CD1c-positive myeloid dendritic cell (primary cell): ENCODE results near the gene DMAC2.
"Not testable (repeated sequence)": the region's sequence is repeated elsewhere in the genome, so short reads cannot be mapped to it uniquely, and the experiment has no call there.

Source experiments
- DNase-seq: peaks from one replicate; pipeline ENCODE4 v3.0.0-alpha.2; 2016; ENCODE audit errors: extremely low spot score

DMAC2 gene

DNA sequence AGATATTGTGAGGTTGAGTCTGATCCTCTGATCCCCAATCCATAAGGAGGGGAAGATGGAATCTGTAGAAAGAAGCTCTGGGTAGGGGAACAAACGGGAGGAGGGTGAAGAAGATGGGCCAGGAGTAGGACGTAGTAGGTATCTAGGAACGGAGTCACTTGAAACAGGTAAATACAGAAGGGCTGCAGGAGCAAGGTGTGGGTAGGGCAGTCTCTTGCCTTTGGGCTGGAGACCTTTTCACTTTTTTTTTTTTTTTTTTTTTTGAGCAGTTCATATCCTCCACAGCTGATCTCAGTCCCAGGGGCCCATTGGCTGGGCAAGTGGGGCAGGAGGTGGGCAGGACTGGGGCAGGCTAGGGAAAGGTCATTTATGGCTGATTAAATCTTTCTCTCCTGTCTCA lies 40.6 kb downstream of the DMAC2 start:
- no peak for DNase-seq

DNA sequence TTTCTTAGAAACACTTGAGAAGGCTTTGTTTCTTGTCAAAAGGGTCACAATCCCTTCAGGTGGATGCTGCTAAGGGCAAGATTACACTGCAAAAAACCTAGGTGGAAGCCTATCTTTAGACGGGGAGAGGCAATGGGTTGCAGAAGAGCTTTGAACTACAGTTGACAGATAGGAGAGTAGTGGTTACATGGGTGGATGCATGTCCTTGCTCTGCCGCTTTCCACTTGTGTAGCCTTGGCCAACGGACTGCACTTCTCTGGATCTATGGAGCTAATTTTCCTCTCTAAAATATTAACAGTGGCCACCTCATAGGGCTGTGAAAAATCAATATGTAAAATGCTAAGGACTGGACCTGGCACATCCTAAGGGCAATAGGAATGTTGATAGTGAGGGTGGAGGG lies 41.1 kb downstream of the DMAC2 start:
- DNase-seq = no peak

DNA sequence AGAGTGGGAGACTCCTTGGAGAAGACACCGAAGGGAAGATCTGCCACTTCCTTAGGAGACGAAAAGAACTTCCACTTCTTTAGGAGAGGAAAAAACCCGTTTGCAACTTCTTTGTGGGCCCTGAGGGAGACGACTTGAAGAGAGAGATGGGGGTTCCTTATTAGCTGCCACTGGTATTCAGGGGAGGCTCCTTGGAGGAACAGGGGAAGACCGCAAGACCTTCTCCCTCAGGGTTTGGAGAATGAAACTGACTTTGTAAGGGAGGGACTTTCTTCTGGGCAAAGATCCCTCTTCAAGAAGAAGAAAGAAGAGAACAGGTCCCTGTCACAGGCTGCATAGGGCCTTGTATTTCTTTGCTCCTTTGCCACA lies 41.7 kb downstream of the DMAC2 start:
- DNase-seq = peak; percentile 35

DNA sequence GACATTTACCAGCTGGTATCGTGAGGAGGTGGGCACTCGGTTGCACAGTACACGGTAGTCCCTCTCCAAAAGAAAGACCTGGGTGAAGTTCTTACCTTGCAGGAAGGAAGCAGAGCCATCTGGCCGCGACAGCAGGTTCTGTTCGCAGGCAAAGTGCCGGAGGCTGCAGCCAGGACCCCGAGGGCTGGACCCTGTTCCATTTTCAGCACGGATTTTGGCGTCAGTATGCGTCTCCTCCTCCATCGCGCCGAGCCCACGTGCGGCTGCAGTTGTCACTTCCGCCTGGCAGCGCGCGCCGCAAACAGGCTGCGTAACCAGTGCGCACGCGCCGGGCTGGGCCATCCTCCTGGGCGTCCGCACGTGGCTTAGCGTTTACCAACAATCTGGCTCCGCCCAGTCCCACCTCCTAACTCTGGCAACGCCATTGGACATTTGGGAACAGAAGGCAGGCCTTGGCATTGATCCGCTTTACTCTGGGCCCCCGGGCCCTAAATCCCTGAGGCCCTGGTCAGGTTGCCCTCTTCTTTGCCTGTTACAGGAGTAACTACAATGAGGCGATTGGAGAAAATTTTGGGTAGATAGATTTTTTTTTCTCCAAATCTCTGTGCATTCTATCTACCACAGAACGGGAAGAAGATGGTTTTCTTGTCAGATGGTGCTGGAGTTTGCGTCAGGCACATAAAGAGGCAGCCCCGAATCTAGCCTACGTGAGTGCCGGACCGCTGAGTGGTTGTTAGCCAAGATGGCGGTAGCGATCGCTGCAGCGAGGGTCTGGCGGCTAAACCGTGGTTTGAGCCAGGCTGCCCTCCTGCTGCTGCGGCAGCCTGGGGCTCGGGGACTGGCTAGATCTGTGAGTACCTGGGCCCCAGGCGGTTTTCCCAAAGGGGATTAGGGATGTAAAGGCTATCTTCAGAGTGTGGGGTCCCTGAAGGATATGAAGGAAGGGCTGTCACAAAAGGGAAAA lies 42.3 kb downstream of the DMAC2 start, which contains the start of the genes BCKDHA and EXOSC5:
TSS of gene BCKDHA (plus strand) at position 733 of the 964 bp plus-strand sequence. CDS start at position 743, 10 bp downstream.
TSS of gene EXOSC5 (minus strand) at position 274 of the 964 bp plus-strand sequence. CDS start at position 243, 31 bp downstream.
- peak; percentile 100 for DNase-seq

DNA sequence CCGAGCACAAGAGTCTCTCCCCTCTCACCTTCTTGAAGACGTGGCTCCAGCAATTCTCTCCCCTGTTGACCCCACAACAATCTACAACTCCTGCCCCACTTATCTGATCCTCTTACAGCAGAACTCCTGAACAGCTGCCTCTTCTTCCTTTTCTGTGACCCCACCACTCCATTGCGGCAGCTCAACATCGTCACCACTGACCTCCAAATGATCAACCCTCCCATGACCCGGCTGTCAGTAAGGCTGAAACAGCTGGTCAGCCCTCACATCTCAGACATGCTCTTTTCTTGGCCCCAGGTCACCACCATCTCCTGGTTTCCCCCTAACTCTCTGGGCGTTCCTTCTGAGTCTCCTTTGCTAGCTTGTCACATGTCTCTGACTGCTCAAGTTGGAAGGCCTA lies 44.4 kb downstream of the DMAC2 start:
- no peak for DNase-seq

DNA sequence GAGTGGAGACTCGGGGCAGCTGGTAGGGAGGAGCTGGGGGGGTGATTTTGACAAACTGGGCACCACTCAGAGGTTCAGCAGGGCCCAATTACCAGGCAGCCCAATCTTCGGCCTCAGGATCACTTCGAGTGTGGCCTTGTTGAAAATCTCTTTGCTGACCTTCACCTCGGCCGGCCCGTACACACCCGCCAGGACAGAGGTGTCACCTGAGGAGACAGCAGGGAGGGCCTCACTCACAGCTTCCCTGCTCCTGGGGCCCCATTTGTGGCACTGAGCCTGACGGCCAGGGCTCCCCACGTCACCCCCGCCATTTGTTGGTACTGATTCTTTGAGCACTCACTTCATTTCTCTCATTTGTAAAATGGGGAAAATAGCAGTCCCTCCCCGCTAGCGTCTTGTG lies 46.9 kb downstream of the DMAC2 start:
- no peak for DNase-seq

DNA sequence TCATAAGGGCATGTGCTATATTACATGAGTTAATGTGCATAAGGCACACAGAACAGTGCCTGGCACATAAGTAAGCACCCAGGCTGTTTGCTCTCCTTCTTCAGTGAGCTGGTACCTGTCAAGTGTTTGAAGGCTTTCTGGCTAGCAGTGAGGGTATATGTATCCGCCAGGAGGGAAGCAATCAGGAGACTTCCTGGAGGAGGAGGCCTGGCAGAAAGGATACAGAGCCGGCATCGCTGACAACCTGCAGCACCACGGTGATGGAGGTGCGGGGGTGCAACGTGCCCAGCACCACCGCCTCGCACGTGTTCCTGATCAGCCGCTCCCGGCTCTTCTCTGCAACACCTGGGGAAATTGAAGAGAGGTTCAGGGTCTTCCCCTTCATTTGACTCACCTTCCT lies 48.1 kb downstream of the DMAC2 start:
- no peak for DNase-seq

DNA sequence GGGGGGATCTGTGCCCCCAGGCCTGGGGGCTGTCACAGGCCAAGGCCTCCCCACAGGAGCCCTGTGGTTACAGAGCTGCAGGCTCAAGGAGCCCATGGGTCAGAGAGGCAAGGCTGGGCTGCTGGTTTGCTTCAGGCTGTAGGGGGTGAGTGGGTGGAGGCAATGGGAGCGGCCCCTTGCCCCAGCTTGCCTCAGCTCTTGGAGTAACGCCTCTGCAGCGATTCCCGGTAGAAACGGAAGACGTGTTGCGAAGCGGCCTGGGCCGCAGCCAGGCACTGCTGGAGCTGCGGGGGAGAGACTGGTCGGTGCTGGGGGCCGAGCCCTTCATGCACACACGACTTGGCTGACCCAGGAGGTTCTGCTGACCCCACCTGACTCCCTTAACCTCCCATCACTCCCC lies 53.3 kb downstream of the DMAC2 start:
- no peak for DNase-seq

DNA sequence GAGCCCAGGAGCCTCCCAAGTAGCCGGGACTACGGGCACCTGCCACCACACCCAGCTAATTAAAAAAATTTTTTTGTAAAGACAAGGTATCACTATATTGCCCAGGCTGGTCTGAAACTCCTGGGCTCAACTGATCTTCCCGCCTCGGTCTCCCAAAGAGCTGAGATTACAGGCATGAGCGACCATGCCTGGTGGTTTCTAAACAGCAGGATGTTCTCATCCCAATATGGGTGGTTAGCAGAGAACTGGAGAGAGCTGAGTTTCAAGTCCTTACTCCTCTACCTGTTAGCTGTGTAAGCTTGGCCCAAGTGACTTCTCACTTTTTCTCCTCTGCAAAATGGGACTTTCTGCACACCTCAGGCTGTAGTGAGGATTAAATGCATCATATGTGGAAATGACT lies 55.4 kb downstream of the DMAC2 start:
- DNase-seq = no peak

DNA sequence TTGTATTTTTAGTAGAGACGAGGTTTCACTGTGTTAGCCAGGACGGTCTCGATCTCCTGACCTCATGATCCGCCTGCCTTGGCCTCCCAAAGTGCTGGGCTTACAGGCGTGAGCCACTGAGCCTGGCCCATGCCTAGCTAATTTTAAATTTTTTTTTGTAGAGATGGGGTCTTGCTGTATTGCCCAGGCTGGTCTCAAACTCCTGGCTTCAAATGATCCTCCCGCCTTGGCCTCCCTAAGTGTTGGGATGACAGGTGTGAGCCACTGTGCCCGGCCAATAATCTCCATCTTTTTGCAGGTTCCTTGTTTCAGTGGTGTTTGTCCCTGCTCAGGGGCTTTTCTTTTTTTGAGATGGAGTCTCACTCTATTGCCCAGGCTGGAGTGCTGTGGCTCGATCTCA lies 58.2 kb downstream of the DMAC2 start:
- not testable (repeated sequence) for DNase-seq
